ENCODE measurements around the gene ANKRD33. TPM values are rescaled to one million over a fixed set of nuclear protein-coding genes. Genes with fewer than 3 reads are reported as not detected.

Gene ANKRD33
- total and polyA plus RNA-seq, 2 of the 8 experiments (the other 6 are each of a cell fraction or from before 2014, with no cell fraction given): 0.41 to 0.53 TPM

GRCh38 chr12:51915003-51915625 lies 27.2 kb downstream of the ANKRD33 start (continued):
- TF ChIP-seq CHD7 (IDR thresholded peaks at IDR 0.05; ENCODE audit: insufficient replicate concordance, low read length) (no peak), EZH2 (IDR thresholded peaks at IDR 0.05; ENCODE audit: low read depth, low read length, severe bottlenecking) (no peak), MAX (IDR thresholded peaks at IDR 0.05) (peak; percentile 67), RAD21 (IDR thresholded peaks at IDR 0.05 in 1 of 2, conservative IDR thresholded peaks at IDR 0.05 in 1 of 2; ENCODE audit: low read depth in 2 of 2, low read length in 2 of 2) (no peak), SUZ12 (IDR thresholded peaks at IDR 0.05; ENCODE audit: low read length) (no peak), GTF2F1 (IDR thresholded peaks at IDR 0.05; ENCODE audit: borderline replicate concordance, low read depth, low read length) (no peak), KDM4A (IDR thresholded peaks at IDR 0.05; ENCODE audit: low read depth, low read length, severe bottlenecking) (no peak), MAFK (IDR thresholded peaks at IDR 0.05; ENCODE audit: low read depth, low read length) (no peak), E2F6 (IDR thresholded peaks at IDR 0.05) (peak; percentile 46; the same call in 1 of the 2 replicates)

Data from H1 (cell line).